LNCAP (cell line): ENCODE measurements around the gene OAF.

Experiments used
- TF ChIP-seq, protein P1 (sequence below): fragments of 450-650 bp; IDR thresholded peaks from 2 replicates; pipeline ENCODE4 v1.5.1; 2017; ENCODE audit warnings: mild to moderate bottlenecking

OAF gene

DNA sequence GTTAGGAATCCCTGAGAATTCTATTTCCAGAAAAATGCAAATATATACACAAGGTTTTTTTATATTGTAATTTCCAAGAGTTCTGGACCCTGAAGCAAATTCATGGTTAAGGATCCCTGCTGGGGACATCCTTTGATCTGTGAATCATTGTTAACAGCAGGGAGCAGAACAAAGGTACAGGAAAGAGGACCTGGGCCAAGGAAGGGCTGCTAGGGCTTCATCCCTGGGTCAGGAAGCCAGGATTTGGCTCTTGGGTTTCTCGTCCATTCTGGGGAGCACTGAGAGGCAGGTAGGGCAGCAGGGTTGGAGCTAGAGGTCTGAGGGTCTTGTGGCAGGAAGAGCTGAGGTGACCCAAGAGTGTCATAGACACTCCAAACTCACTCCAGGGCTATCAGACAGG is 10.2 kb upstream of the OAF start:
- TF ChIP-seq, protein P1, sequence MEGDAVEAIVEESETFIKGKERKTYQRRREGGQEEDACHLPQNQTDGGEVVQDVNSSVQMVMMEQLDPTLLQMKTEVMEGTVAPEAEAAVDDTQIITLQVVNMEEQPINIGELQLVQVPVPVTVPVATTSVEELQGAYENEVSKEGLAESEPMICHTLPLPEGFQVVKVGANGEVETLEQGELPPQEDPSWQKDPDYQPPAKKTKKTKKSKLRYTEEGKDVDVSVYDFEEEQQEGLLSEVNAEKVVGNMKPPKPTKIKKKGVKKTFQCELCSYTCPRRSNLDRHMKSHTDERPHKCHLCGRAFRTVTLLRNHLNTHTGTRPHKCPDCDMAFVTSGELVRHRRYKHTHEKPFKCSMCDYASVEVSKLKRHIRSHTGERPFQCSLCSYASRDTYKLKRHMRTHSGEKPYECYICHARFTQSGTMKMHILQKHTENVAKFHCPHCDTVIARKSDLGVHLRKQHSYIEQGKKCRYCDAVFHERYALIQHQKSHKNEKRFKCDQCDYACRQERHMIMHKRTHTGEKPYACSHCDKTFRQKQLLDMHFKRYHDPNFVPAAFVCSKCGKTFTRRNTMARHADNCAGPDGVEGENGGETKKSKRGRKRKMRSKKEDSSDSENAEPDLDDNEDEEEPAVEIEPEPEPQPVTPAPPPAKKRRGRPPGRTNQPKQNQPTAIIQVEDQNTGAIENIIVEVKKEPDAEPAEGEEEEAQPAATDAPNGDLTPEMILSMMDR: no peak

DNA sequence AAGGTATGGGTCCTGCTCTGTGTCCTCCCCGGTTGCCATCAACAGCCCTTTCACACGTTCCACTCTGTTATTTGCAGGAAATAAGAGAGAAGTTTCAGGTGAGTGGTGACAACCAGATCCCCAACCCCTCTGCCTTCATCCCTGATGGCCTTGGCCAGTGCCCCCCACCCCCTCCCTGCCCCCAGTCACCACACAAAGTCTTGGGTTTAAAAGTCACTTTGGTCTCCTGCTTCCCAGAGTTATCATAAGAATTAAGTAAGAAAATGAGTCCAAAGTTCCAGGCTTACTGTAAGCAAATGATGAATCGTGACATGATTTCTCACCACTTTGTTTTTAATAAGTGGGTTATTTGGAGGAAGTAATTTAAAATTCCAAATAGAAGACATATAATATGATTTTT is 9.2 kb upstream of the OAF start:
- TF ChIP-seq, protein P1: no peak

DNA sequence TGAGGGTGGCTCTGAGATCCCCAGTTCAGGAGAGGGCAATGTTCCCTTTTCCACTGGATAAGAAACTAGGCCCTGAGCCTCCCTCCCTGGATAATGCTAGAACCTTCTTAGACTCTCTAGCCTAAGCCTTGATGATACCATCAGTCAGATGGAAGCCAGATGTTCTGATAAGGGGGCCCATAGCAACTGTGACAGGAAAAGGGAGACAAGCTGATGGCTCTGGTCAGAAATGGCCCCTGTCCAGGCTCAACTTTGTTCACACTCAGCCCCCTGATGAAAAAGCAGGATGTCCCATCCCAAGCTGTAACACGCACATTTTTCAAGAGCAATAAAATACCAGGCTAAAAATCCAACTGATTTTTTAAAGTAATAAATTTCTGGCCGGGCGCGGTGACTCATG is 7.2 kb upstream of the OAF start:
- TF ChIP-seq, protein P1: no peak

DNA sequence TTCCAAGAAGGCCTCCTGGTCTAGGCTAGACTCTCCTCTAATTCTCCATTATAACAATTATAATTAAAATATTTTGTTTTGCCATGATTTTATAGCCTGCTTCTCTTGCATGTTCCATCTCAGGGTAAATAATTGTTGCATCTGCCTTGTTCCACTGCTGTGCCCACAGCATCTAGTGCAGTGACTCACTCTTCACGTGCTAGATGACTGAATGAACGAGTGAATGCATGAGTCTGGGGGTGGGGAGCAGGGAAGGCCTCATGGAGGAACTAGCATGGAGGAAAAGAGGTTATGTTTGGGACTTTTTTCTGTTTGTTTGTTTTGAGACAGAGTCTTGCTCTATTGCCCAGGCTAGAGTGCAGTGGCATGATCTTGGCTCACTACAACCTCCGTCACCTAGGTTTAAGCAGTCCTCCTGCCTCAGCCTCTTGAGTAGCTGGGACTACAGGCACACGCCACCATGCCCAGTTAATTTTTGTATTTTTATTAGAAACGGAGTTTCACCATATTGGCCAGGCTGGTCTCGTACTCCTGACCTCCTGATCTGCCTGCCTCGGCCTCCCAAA is 5.2 kb upstream of the OAF start:
- TF ChIP-seq, protein P1: no peak

DNA sequence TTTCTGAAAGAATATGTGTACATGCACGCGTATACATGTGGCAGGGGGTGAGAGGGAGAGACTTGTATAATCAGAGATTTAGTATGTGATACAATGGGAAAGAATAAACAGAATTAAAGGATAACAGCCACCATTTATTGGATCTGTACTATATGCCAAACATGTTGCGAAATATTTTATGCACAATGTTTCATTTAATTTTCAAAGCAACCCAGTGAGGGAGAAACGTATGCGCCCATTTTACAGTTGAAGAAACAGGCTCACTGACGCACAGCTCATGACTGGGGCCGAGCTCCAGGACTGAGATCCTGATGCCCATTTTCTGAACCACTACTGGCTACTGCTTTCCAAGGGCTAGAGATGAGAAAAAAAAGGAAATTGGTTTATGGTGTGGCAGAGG is 3.3 kb upstream of the OAF start:
- TF ChIP-seq, protein P1: no peak

DNA sequence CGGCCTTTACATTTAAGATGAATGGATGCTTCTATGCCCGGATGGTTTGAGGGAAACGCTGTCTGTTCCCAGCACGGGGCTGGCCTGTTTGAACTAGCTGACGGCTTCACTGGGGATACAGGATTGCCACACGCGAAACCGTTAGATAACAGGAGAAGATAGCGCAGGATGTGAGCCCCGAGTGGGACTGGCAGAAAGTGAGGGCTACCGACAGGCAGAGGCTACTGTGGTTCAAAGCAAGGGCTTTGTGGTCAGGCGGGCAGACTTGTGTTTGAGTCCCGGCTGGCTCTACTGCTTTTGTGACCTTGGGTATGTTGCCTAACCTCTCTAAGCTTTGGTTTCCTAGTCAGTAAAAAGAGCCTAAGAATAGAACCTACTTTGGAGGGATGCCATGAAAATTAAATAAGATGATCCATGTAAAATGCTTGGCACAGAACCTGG is 2.8 kb upstream of the OAF start:
- TF ChIP-seq, protein P1: no peak

DNA sequence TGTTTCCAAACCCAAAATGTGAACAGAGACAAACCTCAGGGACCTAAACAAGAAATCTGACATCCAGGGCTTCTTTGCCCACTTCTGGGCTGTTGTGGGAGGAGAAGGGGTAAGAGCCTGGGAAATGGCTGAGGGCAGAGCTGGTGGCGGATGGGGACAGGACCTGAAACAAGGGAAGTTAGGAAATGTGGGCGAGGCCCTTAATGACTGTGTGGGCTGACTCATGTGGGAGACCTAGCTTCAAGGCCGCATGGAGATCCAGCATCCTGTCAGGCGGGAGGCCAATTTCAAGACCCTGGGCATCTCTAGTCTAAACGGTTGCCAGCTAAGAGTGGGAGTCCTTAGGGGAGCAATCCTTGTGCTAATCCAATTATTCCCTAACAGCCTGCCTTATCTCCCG is 2.1 kb upstream of the OAF start:
- TF ChIP-seq, protein P1: no peak
